GM06990 (cell line): ENCODE measurements around the gene LHCGR.

Experiments
- DNase-seq: peaks from one replicate; pipeline ENCODE4 v3.0.0-alpha.2; 2011; ENCODE audit not compliant: insufficient read length; ENCODE audit errors: extremely low read depth
- H3K27me3 ChIP-seq: replicated peaks from 2 replicates; pipeline ENCODE4 v1.6.0; 2011; ENCODE audit warnings: low read length; ENCODE audit not compliant: control insufficient read depth, insufficient read depth
- H3K36me3 ChIP-seq: 2 replicates; pipeline ENCODE4 v1.5.1; 2011; ENCODE audit warnings: low read length; ENCODE audit not compliant: control insufficient read depth, insufficient read depth
- H3K4me3 ChIP-seq: replicated peaks from 2 replicates; pipeline ENCODE4 v1.5.1; 2011; ENCODE audit warnings: low read depth, mild to moderate bottlenecking, control low read depth, low read length
- CTCF ChIP-seq: IDR thresholded peaks from 2 replicates; pipeline ENCODE4 v1.5.1; 2011; ENCODE audit warnings: low read length, control low read depth, mild to moderate bottlenecking, inconsistent platforms; ENCODE audit not compliant: insufficient read depth, poor library complexity, severe bottlenecking

LHCGR gene

GRCh38 chr2:48790407-48791170, 35.1 kb upstream of the LHCGR start:
- Histone ChIP-seq H3K27me3 (no peaks in the 10 kb centered on the region), H3K36me3 (no peaks in the 10 kb centered on the region)
- DNase-seq, result no peak

GRCh38 chr2:48787580-48787979, 32.1 kb upstream of the LHCGR start:
- no peaks in the 10 kb centered on the region for H3K36me3 ChIP-seq
- no peaks in the 10 kb centered on the region for H3K27me3 ChIP-seq
- DNase-seq, result no peak
- H3K4me3 ChIP-seq, result no peak overlapping the region
- TF ChIP-seq CTCF, result no peak

More at GRCh38 chr2:48790407-48791170, 35.1 kb upstream of the LHCGR start:
- no peak for TF ChIP-seq CTCF
- H3K4me3 ChIP-seq, result no peak overlapping the region

GRCh38 chr2:48781366-48781765, 25.8 kb upstream of the LHCGR start:
- TF ChIP-seq CTCF, result no peak
- H3K4me3 ChIP-seq, result no peak overlapping the region
- H3K36me3 ChIP-seq, result no peaks in the 10 kb centered on the region
- H3K27me3 ChIP-seq, result no peaks in the 10 kb centered on the region
- DNase-seq, result no peak

GRCh38 chr2:48779019-48779716, 23.6 kb upstream of the LHCGR start:
- Histone ChIP-seq H3K27me3 (no peaks in the 10 kb centered on the region), H3K36me3 (no peaks in the 10 kb centered on the region), H3K4me3 (no peak overlapping the region)
- no peak for TF ChIP-seq CTCF
- no peak for DNase-seq

GRCh38 chr2:48774251-48774650, 18.7 kb upstream of the LHCGR start:
- Histone ChIP-seq H3K27me3 (no peaks in the 10 kb centered on the region), H3K4me3 (no peak overlapping the region), H3K36me3 (no peaks in the 10 kb centered on the region)
- no peak for TF ChIP-seq CTCF
- DNase-seq, result no peak
